ENCODE measurements around the gene GPM6B.

DNA sequence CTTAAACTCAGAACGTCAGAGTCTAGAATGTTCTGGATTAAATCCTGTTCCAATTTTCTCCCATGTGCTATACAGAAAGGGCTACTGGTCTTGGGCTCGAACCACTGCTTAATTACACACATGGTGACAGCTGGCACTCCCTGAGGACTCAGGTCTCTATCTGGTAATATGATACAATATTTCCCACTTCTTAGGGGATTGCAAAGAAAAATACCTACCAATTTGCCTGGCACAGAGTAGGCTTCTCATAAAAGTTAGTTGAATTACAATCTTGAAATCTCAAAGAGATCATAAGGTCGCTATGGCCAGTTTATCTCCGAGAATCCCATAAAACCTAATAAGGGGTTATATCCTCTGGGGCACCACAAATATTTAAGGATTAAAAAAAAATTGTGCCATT is 8.6 kb downstream of the GPM6B start:
- TF ChIP-seq CTCF (IDR thresholded peaks at IDR 0.05) (no peak), POLR2A (IDR thresholded peaks at IDR 0.05) (no peak)

All from esophagus squamous epithelium (tissue), 4 donors.